ENCODE measurements around the gene ABHD5. TPM values are rescaled to one million over a fixed set of nuclear protein-coding genes. Genes with fewer than 3 reads are reported as not detected.

ABHD5 gene
- total and polyA plus RNA-seq, 2 of the 8 experiments (the other 6 are each of a cell fraction or from before 2014, with no cell fraction given), result 10.5 to 16.4 TPM

GRCh38 chr3:43760938-43761337, 70.2 kb downstream of the ABHD5 start:
- DNase-seq (ENCODE audit: low read depth in 1 of 2, low spot score in 2 of 2), result no peak
- H4K20me1 ChIP-seq (replicated peaks in 1 of 2; ENCODE audit: control insufficient read depth in 1 of 2, insufficient read depth in 2 of 2, low read length in 2 of 2), result no peaks in the 10 kb centered on the region
- H2BK120ac ChIP-seq (replicated peaks; ENCODE audit: low read depth, low read length), result no peak overlapping the region
- no peaks in the 10 kb centered on the region for H3K79me1 ChIP-seq (ENCODE audit: low read depth, low read length)
- H3K27ac ChIP-seq (ENCODE audit: low read depth, low read length), result no peak overlapping the region
- H2BK12ac ChIP-seq (ENCODE audit: low read depth, low read length), result no peak overlapping the region
- H3K9me3 ChIP-seq (ENCODE audit: insufficient read depth in 2 of 2, low read depth in 1 of 2, low read length in 1 of 2), result no peaks in the 10 kb centered on the region
- no peak overlapping the region for H2BK5ac ChIP-seq (ENCODE audit: low read depth, low read length)
- no peak overlapping the region for H2BK20ac ChIP-seq (ENCODE audit: low read length)
- H3K4me2 ChIP-seq (ENCODE audit: insufficient read depth in 1 of 2, low read depth in 2 of 2, low read length in 2 of 2), result no peak overlapping the region
- no peaks in the 10 kb centered on the region for H3K27me3 ChIP-seq (replicated peaks in 1 of 4; ENCODE audit: control insufficient read depth in 3 of 4, extremely low read depth in 1 of 4, insufficient read depth in 3 of 4, low read length in 3 of 4)
- no peaks in the 10 kb centered on the region; the same call in 1 of the 2 replicates for H3K23me2 ChIP-seq (ENCODE audit: low read depth, low read length)
- H3K23ac ChIP-seq (ENCODE audit: insufficient read length), result no peak overlapping the region
- H4K5ac ChIP-seq (ENCODE audit: insufficient read length, low read depth, low read length), result no peak overlapping the region
- H4K91ac ChIP-seq (replicated peaks; ENCODE audit: insufficient read length, low read length), result no peak overlapping the region
- ChIA-PET POLR2A (ENCODE audit: partially characterized antibody) (no interaction called here), CTCF (ENCODE audit: partially characterized antibody) (interaction anchor here (0.6 kb wide), 1 partner anchor 60 kb away, joined by 3 read pairs; no protein-coding TSS in a partner anchor)
- TF ChIP-seq USF2 (IDR thresholded peaks at IDR 0.05; ENCODE audit: low read length), result no peak
- no peak overlapping the region for H2BK15ac ChIP-seq (ENCODE audit: low read length)
- H3K56ac ChIP-seq (replicated peaks; ENCODE audit: insufficient read length, low read depth, low read length), result no peak overlapping the region
- no peak overlapping the region for H3K4me3 ChIP-seq (ENCODE audit: extremely low read depth in 1 of 4, insufficient read depth in 2 of 4, low read depth in 3 of 4, low read length in 4 of 4)
- H3K4ac ChIP-seq (replicated peaks; ENCODE audit: insufficient read length, low read depth, low read length), result no peak overlapping the region
- no peak overlapping the region for H2AK5ac ChIP-seq (ENCODE audit: low read depth, low read length)
- H3K36me3 ChIP-seq (ENCODE audit: control insufficient read depth in 2 of 4, insufficient read depth in 4 of 4, low read length in 3 of 4), result no peaks in the 10 kb centered on the region
- no peak overlapping the region for H3K9ac ChIP-seq (replicated peaks in 1 of 4; ENCODE audit: extremely low read depth in 1 of 4, low read depth in 3 of 4, low read length in 3 of 4)
- H3K18ac ChIP-seq (ENCODE audit: extremely low read depth, low read length), result no peak overlapping the region
- 93% methylated on average over 4 of the region's 4 CpGs; no CpG with 5 or more reads in 1 of the 2 experiments for WGBS, 2 experiments (ENCODE audit: extremely low coverage in 1 of 2, insufficient coverage in 1 of 2, insufficient read length in 1 of 2, insufficient replicate concordance in 2 of 2, low coverage in 1 of 2, low lambda C conversion rate in 2 of 2, missing lambda C conversion rate in 1 of 2)
- no peak overlapping the region for H4K8ac ChIP-seq (ENCODE audit: extremely low read depth, insufficient read depth, low read length)
- no peak overlapping the region for H3K14ac ChIP-seq (ENCODE audit: insufficient read length)
- no peak for FAIRE-seq
- peaks cover 0 to 8% (median 4%) of the 10 kb centered on the region in 4 experiments; a peak in 4 of 7 replicates for H3K4me1 ChIP-seq (replicated peaks in 1 of 4; ENCODE audit: control insufficient read depth in 3 of 4, insufficient read depth in 4 of 4, low read length in 3 of 4)
- no peak overlapping the region for H2AFZ ChIP-seq (ENCODE audit: low read length)
- no peaks in the 10 kb centered on the region for H3K79me2 ChIP-seq (ENCODE audit: control insufficient read depth in 1 of 2, insufficient read depth in 2 of 2, low read length in 2 of 2)
